Testis (tissue), 3 donors: ENCODE measurements around the gene WDR62. TPM values are rescaled to one million over a fixed set of nuclear protein-coding genes. Genes with fewer than 3 reads are reported as not detected.

Experiments
- DNase-seq: peaks from one replicate; pipeline ENCODE4 v3.0.0-alpha.2; 2019
- H3K27ac ChIP-seq, 2 donors: fragments of 200-600 bp; sonication (generic); one replicate each; pipeline ENCODE4 v1.5.1; 2019
- H3K27me3 ChIP-seq: fragments of 200-600 bp; sonication (generic); one replicate; pipeline ENCODE4 v1.5.1; 2019
- H3K36me3 ChIP-seq: fragments of 200-600 bp; sonication (generic); one replicate; pipeline ENCODE4 v1.5.1; 2017; ENCODE audit warnings: low read depth; ENCODE audit errors: missing control alignments
- H3K4me1 ChIP-seq: fragments of 200-600 bp; sonication (generic); one replicate; pipeline ENCODE4 v1.5.1; 2019
- H3K4me3 ChIP-seq, 2 donors: fragments of 200-600 bp; sonication (generic); one replicate each; pipeline ENCODE4 v1.5.1; 2017 to 2019
- H3K9me3 ChIP-seq: fragments of 200-600 bp; sonication (generic); one replicate; pipeline ENCODE4 v1.5.1; 2017
- CTCF ChIP-seq, 3 experiments: fragments of 450-650 bp in 2 of 3; fragments of 200-600 bp in 1 of 3; sonication (generic) in 1 of 3; IDR thresholded peaks; one replicate each; pipeline ENCODE4 v1.5.1; 2016 to 2019; ENCODE audit warnings: antibody characterized with exemption in 3 of 3, mild to moderate bottlenecking in 2 of 3, moderate library complexity in 1 of 3
- POLR2A ChIP-seq: fragments of 450-650 bp; IDR thresholded peaks from one replicate; pipeline ENCODE4 v1.6.1; 2017; ENCODE audit warnings: antibody characterized with exemption, mild to moderate bottlenecking, moderate library complexity
- WGBS, 2 donors: methylation state at CpG; one replicate each; pipeline ENCODE4 v1.1.5; 2018; 5-methylcytosine and 5-hydroxymethylcytosine counted together
- intact Hi-C: fragments of 100-400 bp; cut with DNase I; formaldehyde crosslinking; loops from one replicate; pipeline ENCODE4 v1.15.1; 2023; ENCODE audit warnings: low total_unique reads
- polyA plus RNA-seq: library from polyadenylated mRNA; stranded (reverse); fragments of 350-450 nt; fragmentation: Illumina TruSeq; extraction: RNeasy Lipid Tissue Mini Kit (QIAGEN cat#74804); gene quantifications from one replicate; pipeline ENCODE4 v1.2.3, GENCODE V29; 2014; ENCODE audit warnings: low read depth, low replicate concordance; ENCODE audit not compliant: insufficient read depth
- total RNA-seq, 2 donors: library from RNA; depleted of rRNA; stranded (reverse); fragments of >200 nt; gene quantifications; one replicate each; pipeline ENCODE4 v1.2.3, GENCODE V29; 2016

WDR62 gene
- total and polyA plus RNA-seq, 3 donors from 2014 or later, result 72.3 to 178 (median 106) TPM

DNA sequence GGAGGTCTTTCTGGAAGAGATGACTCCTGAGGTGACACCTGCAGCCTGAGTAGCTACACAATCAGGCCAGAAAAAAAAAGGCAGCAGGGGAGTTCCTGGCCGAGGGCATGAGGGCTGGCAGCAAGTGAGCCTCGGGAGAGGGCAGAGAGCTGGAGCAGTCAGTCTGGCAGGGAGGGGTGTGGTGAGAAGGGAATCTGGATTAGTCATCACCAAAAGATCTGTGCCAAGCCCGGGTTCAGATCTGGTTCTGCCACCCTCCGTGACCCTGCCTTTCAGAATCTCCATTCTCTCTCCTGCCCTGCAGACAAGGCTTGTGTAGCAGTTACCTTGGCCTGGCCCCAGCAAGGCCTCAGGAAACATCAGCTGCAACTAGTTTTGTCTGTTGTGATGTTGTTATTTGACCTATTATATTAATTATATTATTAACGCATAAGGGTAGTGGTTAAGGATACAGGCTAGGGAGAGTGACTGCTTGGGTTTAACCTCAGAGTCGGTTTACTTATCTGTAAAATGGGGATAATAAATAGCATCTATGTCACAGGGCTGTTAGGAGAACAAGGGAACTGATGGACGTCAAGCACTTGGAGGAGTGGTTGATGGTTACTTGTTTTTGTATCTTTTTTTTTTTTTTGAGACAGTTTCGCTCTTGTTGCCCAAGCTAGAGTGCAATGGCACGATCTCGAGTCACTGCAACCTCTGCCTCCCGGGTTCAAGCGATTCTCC is 82.4 kb downstream of the WDR62 start:
- intact Hi-C loops, result no loop called here
- H3K27ac ChIP-seq, result no peak overlapping the region
- no peaks in the 10 kb centered on the region for H3K36me3 ChIP-seq
- H3K4me3 ChIP-seq, result no peak overlapping the region
- WGBS, 2 donors, result 68 to 70% methylated on average over 12 of the region's 12 CpGs
- TF ChIP-seq CTCF (IDR thresholded peaks at IDR 0.05) (no peak), POLR2A (no peak)
- H3K27me3 ChIP-seq, result no peaks in the 10 kb centered on the region
- no peaks in the 10 kb centered on the region for H3K9me3 ChIP-seq
- H3K4me1 ChIP-seq, result peaks cover 8% of the 10 kb centered on the region
- no peak for DNase-seq

GRCh38 chr19:36139120-36139472 is 84.4 kb downstream of the WDR62 start:
- peak overlapping the region; percentile 87 to 94 for H3K4me3 ChIP-seq

DNA sequence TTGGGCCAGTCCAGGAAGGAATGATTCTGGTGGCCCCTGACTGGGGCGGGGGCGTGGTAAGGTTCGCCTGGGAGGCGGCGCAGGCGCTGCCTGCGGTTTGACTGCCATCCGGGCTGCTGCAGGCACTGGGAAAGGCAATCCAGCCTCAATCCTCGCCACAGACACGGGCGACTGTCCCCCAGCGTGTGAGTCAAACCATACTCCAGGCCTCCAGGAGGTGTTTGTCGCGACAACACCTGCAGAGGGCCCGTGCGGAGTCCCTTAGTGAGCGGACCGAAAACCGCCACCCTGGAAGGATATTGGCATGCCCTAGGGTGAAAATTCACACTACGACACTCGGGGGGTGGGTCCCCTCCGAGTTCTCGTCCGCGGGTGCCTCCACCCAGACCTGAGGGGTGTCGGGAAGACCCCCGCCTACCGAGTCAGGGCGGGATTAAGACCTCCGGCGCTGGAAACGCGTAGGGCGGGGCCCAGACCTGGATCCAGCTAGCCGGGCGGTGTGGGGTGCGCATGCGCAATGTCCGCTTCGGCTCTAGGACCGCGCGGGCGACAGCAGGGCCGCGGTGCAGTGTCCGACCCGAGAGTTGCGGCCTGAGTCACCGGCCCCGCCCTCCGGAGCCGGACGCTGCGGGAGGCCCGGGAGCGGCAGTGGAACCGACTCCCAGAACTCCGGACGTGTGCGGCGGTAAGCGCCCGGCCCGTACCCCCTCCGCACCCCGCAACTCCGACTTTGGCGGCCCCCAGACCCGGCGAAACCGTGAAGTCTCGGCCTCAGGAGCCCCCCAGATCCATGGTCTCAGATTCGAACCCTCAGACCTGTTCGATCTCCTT is 85.0 kb downstream of the WDR62 start, which contains the start of gene CAPNS1:
Gene CAPNS1 (plus strand): TSS at position 594 of the 831 bp plus-strand sequence. CDS start 946 bp downstream, outside the sequence.
- TF ChIP-seq CTCF (IDR thresholded peaks at IDR 0.05), result peak in 1 of 3 experiments; percentile 11
- peak; percentile 56 for TF ChIP-seq POLR2A
- intact Hi-C loops, result no loop called here
- Histone ChIP-seq H3K4me1 (peaks cover 8% of the 10 kb centered on the region), H3K27ac (peak within 1 kb of the TSS; percentile 95 to 96), H3K27me3 (no peaks in the 10 kb centered on the region), H3K36me3 (no peaks in the 10 kb centered on the region), H3K9me3 (no peaks in the 10 kb centered on the region), H3K4me3 (peak within 1 kb of the TSS; percentile 87 to 94)
- DNase-seq, result peak; percentile 97
- WGBS, 2 donors, result 0 to 1% methylated on average over 9 to 74 of the region's 75 CpGs

More at GRCh38 chr19:36139120-36139472, 84.4 kb downstream of the WDR62 start:
- WGBS, 2 donors, result 35 to 41% methylated on average over 7 of the region's 7 CpGs
- H3K36me3 ChIP-seq, result no peaks in the 10 kb centered on the region
- DNase-seq, result no peak
- H3K27ac ChIP-seq, result peak overlapping the region; percentile 95 to 96
- H3K27me3 ChIP-seq, result no peaks in the 10 kb centered on the region
- no peaks in the 10 kb centered on the region for H3K9me3 ChIP-seq
- intact Hi-C loops, result no loop called here
- TF ChIP-seq POLR2A, result no peak
- TF ChIP-seq CTCF (IDR thresholded peaks at IDR 0.05), result no peak
- peaks cover 8% of the 10 kb centered on the region for H3K4me1 ChIP-seq

DNA sequence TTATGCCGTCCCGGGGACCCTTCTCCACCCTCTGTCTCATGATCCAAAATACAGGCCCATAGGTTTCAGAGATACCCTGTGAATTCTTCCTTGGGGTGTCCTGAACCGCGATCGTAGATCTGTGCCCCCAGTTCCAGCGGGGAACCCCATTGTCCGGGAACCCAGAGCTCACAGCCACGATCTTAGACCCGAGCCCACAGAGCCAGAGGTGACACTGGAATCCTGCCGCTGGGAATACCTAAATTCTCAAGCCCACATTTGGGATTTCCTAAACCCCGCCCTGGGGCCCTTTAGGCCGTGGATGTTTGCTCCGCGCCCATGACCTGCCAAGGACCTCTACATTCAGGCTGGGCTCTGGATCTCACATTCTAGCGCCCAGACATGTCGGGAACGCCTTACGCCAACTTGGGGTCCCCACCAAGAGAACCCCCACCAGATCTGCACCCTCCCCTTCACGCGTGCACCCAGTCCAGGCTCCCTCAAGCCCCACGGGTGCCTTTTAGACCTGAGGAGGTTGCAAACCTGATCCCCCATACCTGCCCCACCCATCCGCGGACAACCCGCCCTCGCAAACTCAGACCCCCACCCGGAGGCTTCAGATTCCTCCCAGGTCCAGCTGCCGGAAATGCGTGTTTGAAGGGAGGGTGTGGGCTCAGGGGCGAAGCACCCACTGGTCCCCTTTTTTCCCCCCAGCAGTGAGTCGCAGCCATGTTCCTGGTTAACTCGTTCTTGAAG is 85.8 kb downstream of the WDR62 start:
- TF ChIP-seq POLR2A (no peak), CTCF (IDR thresholded peaks at IDR 0.05) (no peak)
- Histone ChIP-seq H3K9me3 (no peaks in the 10 kb centered on the region), H3K4me1 (peaks cover 8% of the 10 kb centered on the region), H3K36me3 (no peaks in the 10 kb centered on the region), H3K27me3 (no peaks in the 10 kb centered on the region), H3K27ac (peak overlapping the region; percentile 95 to 96), H3K4me3 (peak overlapping the region; percentile 87 to 94)
- peak; percentile 36 for DNase-seq
- WGBS, 2 donors, result 0% methylated on average over 9 to 31 of the region's 31 CpGs
- intact Hi-C loops, result no loop called here
